ENCODE results near the gene TM4SF5.
"Not testable (repeated sequence)": the region's sequence is repeated elsewhere in the genome, so short reads cannot be mapped to it uniquely, and the experiment has no call there.

Gene TM4SF5

DNA sequence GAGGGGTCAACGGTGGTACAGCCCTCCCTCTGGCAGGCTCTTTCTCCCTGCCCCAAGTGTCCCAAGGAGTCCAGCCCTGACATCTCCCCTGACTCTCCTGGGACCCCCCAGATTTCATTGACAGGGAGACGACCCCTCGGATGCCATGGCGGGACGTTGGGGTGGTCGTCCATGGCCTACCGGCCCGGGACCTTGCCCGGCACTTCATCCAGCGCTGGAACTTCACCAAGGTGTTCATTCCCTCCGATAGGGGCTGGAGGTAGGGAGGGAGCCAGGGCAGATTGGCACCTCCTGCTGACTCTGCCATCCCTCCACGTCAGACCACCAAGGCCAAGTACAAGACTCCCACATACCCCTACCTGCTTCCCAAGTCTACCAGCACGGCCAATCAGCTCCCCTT is 45.1 kb downstream of the TM4SF5 start:
- no peak overlapping the region for H3K4me3 ChIP-seq (ENCODE audit: low read length)
- DNase-seq (ENCODE audit: low read depth, low spot score), result no peak

DNA sequence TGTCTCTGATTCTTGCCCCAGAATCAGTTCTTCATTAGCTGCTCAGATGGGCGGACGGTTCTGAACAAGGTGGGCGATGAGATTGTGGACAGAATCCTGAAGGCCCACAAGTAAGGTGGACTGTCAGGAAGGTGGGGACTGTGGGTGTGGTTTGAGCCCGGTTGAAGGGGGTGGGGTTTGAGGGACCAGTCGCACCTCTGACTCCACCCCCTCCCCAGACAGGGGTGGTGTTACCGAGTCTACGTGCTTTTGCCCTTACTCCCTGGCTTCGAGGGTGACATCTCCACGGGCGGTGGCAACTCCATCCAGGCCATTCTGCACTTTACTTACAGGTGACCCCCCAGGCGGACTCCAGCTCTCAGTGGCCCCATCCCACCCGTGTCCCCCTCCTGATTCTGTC is 46.6 kb downstream of the TM4SF5 start:
- no peak overlapping the region for H3K4me3 ChIP-seq (ENCODE audit: low read length)
- no peak for DNase-seq (ENCODE audit: low read depth, low spot score)

DNA sequence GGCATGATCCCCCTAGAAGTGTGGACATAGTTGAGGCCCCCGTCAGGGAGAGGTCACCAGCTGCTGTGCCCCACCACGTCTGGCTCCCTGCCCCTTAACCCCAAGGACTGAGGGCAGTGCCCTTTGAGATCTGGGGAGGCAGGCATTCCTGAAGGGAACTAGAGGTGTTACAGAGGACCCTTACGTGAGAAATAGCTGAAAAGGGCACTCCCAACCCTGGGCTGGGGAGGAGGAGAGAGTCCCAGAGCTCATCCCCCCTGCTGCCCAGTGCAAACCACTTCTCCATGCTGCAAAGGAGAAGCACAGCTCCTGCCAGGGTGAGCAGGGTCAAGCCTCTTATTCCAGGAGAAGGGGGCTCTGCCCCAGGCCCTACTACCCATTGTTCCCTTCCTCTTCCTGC is 51.1 kb downstream of the TM4SF5 start:
- DNase-seq (ENCODE audit: low read depth, low spot score), result no peak
- no peak overlapping the region for H3K4me3 ChIP-seq (ENCODE audit: low read length)

DNA sequence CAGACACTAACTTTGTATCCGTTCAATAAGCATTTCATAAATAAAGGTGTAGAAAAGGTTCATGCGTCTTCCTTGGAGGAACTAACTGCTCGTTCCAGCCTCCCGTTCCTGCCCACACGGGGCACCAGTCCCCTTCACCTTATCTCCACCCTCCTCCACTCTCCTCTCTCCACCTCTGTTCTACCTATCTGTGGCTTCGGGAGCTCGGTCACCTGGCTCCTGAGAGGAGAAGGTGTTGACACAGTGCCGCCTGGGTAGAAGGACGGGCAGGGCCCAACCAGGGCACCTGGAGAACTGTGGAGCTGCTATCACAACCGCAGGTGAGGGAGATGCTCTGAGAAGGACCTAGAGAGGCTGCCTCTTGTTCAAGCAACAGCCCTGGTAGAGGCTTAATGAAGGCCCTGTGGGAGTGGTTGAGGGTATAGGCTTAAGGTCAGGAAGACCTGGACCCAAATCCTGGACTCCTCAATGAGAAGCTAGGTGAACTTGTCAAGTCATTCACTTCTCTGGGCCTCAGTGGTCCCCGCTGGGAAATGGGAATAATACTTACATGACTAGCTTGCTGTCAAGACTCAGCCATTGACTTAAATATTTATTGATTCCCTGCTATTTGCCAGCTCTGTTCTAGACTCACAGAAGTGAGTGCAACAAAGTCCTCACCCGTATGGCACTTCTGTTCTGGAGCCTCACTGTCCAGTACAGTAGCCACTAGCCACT is 51.8 kb downstream of the TM4SF5 start:
- no peak overlapping the region for H3K4me3 ChIP-seq (ENCODE audit: low read length)
- DNase-seq (ENCODE audit: low read depth, low spot score), result no peak

DNA sequence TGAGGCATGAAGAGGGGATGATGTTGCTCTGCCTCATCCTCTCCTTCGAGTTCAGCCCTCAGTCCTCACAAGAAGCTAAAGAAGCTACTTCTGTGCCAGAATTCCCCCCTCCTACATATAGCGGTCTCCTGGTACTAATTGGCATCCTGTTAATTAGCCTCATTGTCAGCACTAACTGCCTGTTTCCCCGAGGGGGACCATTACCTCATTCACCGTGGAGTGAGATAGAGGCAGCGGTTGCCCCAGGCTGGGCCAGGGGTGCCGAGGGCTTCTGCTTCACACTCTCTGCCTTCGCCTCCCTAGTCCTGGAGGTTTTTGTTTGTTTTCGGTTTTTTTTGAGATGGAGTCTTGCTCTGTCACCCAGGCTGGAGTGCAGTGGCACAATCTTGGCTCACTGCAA is 55.7 kb downstream of the TM4SF5 start:
- no peak for DNase-seq (ENCODE audit: low read depth, low spot score)

DNA sequence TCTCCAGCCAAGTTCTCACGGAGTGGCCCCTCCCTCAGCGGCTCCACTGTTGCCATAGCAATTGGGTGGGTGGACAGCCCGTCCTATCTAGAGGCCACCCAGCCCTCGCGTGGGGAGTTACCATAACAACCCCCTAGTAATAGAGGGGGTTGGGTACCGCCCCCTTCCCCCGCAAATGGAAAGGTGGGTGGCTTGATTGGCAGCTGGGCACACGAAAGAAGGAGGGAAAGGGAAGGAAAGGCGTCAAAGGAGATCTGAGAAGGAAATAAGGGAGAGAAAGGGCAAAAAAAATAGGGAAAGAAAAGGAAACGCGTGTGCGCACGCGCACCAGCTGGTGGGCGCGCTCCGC is 61.1 kb downstream of the TM4SF5 start:
- H3K4me3 ChIP-seq (ENCODE audit: low read length), result peak overlapping the region; percentile 56
- not testable (repeated sequence) for DNase-seq (ENCODE audit: low read depth, low spot score)

More for the DNA sequence above, 55.7 kb downstream of the TM4SF5 start:
- H3K4me3 ChIP-seq (ENCODE audit: low read length), result no peak overlapping the region
